ENCODE data around the gene ITPR1. TPM values are rescaled to one million over a fixed set of nuclear protein-coding genes. Genes with fewer than 3 reads are reported as not detected.

The ITPR1 gene
- total RNA-seq, 4 donors from 2014 or later = 210 to 261 (median 232) TPM

DNA sequence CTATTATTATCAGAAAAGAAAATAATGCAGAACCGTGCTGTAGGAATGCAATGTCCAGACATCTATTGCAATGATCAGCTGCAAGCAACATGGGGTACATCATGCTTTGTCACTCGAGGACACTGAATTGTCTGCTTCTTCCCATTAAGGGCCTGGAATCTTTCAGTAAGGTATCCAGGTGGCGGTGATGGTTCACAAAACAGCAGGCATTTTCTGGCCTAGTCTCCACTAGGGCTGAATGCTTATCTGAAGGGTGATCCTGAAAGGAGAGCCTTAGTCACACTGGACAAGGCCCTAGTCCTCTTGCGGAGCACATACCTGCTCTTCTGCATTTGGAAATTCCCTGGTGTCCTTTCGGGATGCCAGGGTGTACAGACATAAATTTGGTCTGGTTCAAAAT, 21.2 kb downstream of the ITPR1 start:
- intact Hi-C loops (cut with DNase I) = no loop called here
- Histone ChIP-seq H3K4me3 (replicated peaks in 1 of 3) (no peak overlapping the region), H3K4me1 (peaks cover 63 to 78% of the 10 kb centered on the region in 2 donors), H3K9me3 (no peaks in the 10 kb centered on the region), H3K36me3 (no peaks in the 10 kb centered on the region), H3K27me3 (no peaks in the 10 kb centered on the region), H3K27ac (peak overlapping the region; percentile 83 to 87 (median 84))
- DNase-seq = peak; percentile 34 to 49
- WGBS, 2 donors = 73 to 93% methylated on average over 5 of the region's 5 CpGs
- no peak for TF ChIP-seq POLR2A (IDR thresholded peaks at IDR 0.05)
- TF ChIP-seq, protein P1, sequence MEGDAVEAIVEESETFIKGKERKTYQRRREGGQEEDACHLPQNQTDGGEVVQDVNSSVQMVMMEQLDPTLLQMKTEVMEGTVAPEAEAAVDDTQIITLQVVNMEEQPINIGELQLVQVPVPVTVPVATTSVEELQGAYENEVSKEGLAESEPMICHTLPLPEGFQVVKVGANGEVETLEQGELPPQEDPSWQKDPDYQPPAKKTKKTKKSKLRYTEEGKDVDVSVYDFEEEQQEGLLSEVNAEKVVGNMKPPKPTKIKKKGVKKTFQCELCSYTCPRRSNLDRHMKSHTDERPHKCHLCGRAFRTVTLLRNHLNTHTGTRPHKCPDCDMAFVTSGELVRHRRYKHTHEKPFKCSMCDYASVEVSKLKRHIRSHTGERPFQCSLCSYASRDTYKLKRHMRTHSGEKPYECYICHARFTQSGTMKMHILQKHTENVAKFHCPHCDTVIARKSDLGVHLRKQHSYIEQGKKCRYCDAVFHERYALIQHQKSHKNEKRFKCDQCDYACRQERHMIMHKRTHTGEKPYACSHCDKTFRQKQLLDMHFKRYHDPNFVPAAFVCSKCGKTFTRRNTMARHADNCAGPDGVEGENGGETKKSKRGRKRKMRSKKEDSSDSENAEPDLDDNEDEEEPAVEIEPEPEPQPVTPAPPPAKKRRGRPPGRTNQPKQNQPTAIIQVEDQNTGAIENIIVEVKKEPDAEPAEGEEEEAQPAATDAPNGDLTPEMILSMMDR (IDR thresholded peaks at IDR 0.05) = no peak

GRCh38 chr3:4514916-4515315, 21.8 kb downstream of the ITPR1 start:
- Histone ChIP-seq H3K36me3 (no peaks in the 10 kb centered on the region), H3K4me1 (peaks cover 62 to 84% of the 10 kb centered on the region in 2 donors), H3K27me3 (no peaks in the 10 kb centered on the region), H3K4me3 (replicated peaks in 1 of 3) (no peak overlapping the region), H3K27ac (peak overlapping the region; percentile 83 to 87 (median 84)), H3K9me3 (no peaks in the 10 kb centered on the region)
- 66 to 90% methylated on average over 1 of the region's 1 CpG for WGBS, 2 donors
- intact Hi-C loops (cut with DNase I) = no loop called here
- DNase-seq = no peak
- TF ChIP-seq, protein P1 (IDR thresholded peaks at IDR 0.05) = no peak
- no peak for TF ChIP-seq POLR2A (IDR thresholded peaks at IDR 0.05)

- no peaks in the 10 kb centered on the region for H3K36me3 ChIP-seq
- no peaks in the 10 kb centered on the region for H3K9me3 ChIP-seq
- no peak overlapping the region for H3K4me3 ChIP-seq (replicated peaks in 1 of 3)
- peak in 1 of 2 donors; percentile 0 for TF ChIP-seq POLR2A (IDR thresholded peaks at IDR 0.05)
- TF ChIP-seq, protein P1 (IDR thresholded peaks at IDR 0.05) = no peak
- no peaks in the 10 kb centered on the region for H3K27me3 ChIP-seq
- 32 to 42% methylated on average over 7 of the region's 7 CpGs for WGBS, 2 donors
- intact Hi-C loops (cut with DNase I) = no loop called here
- H3K27ac ChIP-seq = peak overlapping the region; percentile 83 to 87 (median 84)
- DNase-seq = peak; percentile 86 to 89
- H3K4me1 ChIP-seq = peaks cover 65 to 88% of the 10 kb centered on the region in 2 donors
Measured at GRCh38 chr3:4515916-4516579, 22.9 kb downstream of the ITPR1 start.

GRCh38 chr3:4517093-4517492, 23.9 kb downstream of the ITPR1 start:
- DNase-seq = no peak
- H3K36me3 ChIP-seq = no peaks in the 10 kb centered on the region
- H3K4me3 ChIP-seq (replicated peaks in 1 of 3) = no peak overlapping the region
- no peaks in the 10 kb centered on the region for H3K9me3 ChIP-seq
- intact Hi-C loops (cut with DNase I) = no loop called here
- H3K4me1 ChIP-seq = peaks cover 56 to 79% of the 10 kb centered on the region in 2 donors
- 56 to 58% methylated on average over 5 of the region's 5 CpGs for WGBS, 2 donors
- TF ChIP-seq POLR2A (IDR thresholded peaks at IDR 0.05) = no peak
- TF ChIP-seq, protein P1 (IDR thresholded peaks at IDR 0.05) = no peak
- peak overlapping the region; percentile 83 to 87 (median 84) for H3K27ac ChIP-seq
- H3K27me3 ChIP-seq = no peaks in the 10 kb centered on the region

DNA sequence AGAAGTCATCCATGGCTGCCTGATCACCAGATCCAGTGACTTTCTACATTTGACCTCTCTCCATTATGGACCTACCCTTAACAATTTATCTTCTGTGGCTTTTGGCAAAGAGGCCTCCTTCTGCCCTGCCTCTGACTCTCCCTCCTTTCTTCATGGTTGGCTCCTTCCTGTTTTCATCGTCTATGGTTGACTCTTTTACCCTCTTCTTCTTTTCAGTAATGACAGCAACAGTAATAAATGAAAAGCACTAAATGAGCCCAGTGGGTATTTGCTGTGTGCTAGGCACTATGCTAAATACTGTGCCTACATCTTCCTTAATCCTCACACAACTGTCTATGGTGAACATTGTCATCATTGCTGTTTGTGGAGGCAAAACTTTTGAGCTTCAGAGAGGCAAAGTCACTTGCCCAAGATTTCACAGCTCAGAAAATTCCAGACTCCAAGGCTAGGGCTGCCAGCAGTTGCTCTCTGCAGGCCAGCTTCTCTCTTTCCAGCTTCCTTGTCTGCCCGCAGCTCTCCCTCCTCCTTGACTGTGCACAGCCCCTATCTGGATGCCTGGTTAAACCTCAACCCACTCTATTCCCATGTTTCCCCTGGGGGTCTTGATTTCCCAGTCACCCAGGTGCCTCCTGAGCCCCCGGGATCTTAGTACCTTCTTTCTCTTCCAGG, 24.6 kb downstream of the ITPR1 start:
- peak overlapping the region; percentile 83 to 87 (median 84) for H3K27ac ChIP-seq
- H3K4me1 ChIP-seq = peaks cover 50 to 72% of the 10 kb centered on the region in 2 donors
- DNase-seq = no peak
- H3K9me3 ChIP-seq = no peaks in the 10 kb centered on the region
- H3K4me3 ChIP-seq (replicated peaks in 1 of 3) = no peak overlapping the region
- TF ChIP-seq, protein P1 (IDR thresholded peaks at IDR 0.05) = no peak
- TF ChIP-seq POLR2A (IDR thresholded peaks at IDR 0.05) = no peak
- H3K36me3 ChIP-seq = no peaks in the 10 kb centered on the region
- intact Hi-C loops (cut with DNase I) = no loop called here
- H3K27me3 ChIP-seq = no peaks in the 10 kb centered on the region
- 32 to 34% methylated on average over 3 of the region's 3 CpGs for WGBS, 2 donors

All from thyroid gland (tissue), 4 donors.